HG02973 (cell line): ENCODE data around the gene ZPLD1.

Experiments
- ATAC-seq: cut with Tn5 transposase; IDR thresholded peaks from one replicate; pipeline ENCODE4 v1.9.1; 2021; ENCODE audit warnings: moderate library complexity; ENCODE audit not compliant: unreplicated experiment

ZPLD1 gene

GRCh38 chr3:102466001-102466400 lies 31.2 kb downstream of the ZPLD1 start:
- ATAC-seq = no peak

GRCh38 chr3:102470066-102470465 lies 35.3 kb downstream of the ZPLD1 start:
- no peak for ATAC-seq

GRCh38 chr3:102471001-102471400 lies 36.2 kb downstream of the ZPLD1 start:
- no peak for ATAC-seq

GRCh38 chr3:102471491-102471890 lies 36.7 kb downstream of the ZPLD1 start:
- no peak for ATAC-seq

- ATAC-seq = no peak
Observed at GRCh38 chr3:102473648-102474047, 38.8 kb downstream of the ZPLD1 start.

- ATAC-seq = no peak
Observed at GRCh38 chr3:102474207-102474606, 39.4 kb downstream of the ZPLD1 start.

GRCh38 chr3:102476198-102476597 lies 41.4 kb downstream of the ZPLD1 start:
- ATAC-seq = no peak

GRCh38 chr3:102478160-102478559 lies 43.3 kb downstream of the ZPLD1 start:
- no peak for ATAC-seq

GRCh38 chr3:102480139-102480538 lies 45.3 kb downstream of the ZPLD1 start:
- no peak for ATAC-seq

GRCh38 chr3:102481050-102481449 lies 46.2 kb downstream of the ZPLD1 start:
- no peak for ATAC-seq

GRCh38 chr3:102483556-102483955 lies 48.7 kb downstream of the ZPLD1 start:
- ATAC-seq = no peak

GRCh38 chr3:102484363-102484762 lies 49.5 kb downstream of the ZPLD1 start:
- no peak for ATAC-seq

- no peak for ATAC-seq
Observed at GRCh38 chr3:102485701-102486100, 50.9 kb downstream of the ZPLD1 start.

GRCh38 chr3:102488331-102488730 lies 53.5 kb downstream of the ZPLD1 start:
- ATAC-seq = no peak

GRCh38 chr3:102492300-102492699 lies 57.5 kb downstream of the ZPLD1 start:
- no peak for ATAC-seq

- ATAC-seq = no peak
Observed at GRCh38 chr3:102497571-102497970, 62.8 kb downstream of the ZPLD1 start.

GRCh38 chr3:102505542-102505941 lies 70.7 kb downstream of the ZPLD1 start:
- ATAC-seq = no peak

- no peak for ATAC-seq
Observed at GRCh38 chr3:102510663-102511062, 75.8 kb downstream of the ZPLD1 start.

- ATAC-seq = no peak
Observed at GRCh38 chr3:102511168-102511567, 76.4 kb downstream of the ZPLD1 start.

GRCh38 chr3:102511639-102512038 lies 76.8 kb downstream of the ZPLD1 start:
- no peak for ATAC-seq

- ATAC-seq = no peak
Observed at GRCh38 chr3:102512734-102513504, 78.1 kb downstream of the ZPLD1 start.

- no peak for ATAC-seq
Observed at GRCh38 chr3:102514241-102514640, 79.4 kb downstream of the ZPLD1 start.

- ATAC-seq = no peak
Observed at GRCh38 chr3:102521246-102521645, 86.4 kb downstream of the ZPLD1 start.
